ENCODE results near the gene TIMM29.

DNA sequence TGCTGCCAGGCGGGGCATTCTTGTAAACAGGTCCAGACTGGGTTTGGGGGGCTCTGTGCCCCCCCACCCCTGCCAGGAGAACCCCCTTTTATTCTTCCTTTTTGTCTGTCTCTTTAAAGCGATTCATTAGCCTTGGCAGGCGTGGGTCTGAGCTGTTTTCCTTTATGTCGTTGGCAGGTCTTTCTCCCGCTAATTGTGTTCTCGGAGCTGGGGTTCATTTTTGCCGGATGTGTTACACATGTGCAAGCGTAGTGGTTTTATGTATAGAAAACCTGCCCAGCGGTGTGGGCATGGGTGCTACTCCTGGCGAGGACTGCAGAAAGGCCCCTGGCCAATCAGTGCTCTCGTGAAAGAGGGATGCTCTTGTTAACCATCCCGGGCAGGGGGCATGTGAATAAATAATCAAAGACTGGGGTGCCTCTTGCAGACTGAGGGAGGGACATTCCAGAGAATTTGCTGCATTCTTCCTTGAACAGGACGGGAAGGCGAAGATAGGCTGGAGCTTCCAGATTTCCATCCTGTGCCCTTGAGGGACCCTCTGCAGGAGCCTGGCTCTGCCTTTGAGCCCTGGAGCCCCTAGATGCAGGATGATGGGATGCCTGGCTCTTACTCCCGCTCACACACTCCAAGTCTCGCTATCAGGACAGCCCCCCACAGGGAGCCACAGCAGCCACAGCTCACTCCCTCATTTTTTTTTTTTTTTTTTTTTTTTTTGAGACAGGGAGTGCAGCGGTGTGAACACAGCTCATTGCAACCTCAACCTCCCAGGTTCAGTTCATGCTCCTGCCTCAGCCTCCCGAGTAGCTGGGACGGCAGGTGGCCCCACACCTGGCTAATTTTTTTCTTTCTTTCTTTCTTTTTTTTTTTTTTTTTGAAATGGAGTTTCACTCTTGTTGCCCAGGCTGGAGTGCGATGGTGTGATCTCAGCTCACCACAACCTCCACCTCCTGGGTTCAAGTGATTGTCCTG lies 43.1 kb upstream of the TIMM29 start:
- no peak for TF ChIP-seq EZH2 (IDR thresholded peaks at IDR 0.05; ENCODE audit: insufficient read depth, poor library complexity, severe bottlenecking)
- TF ChIP-seq EZH2phosphoT487 (IDR thresholded peaks at IDR 0.05; ENCODE audit: insufficient read depth, low read depth): no peak

Measured in GM23248 (cell line).